HG03280 (cell line): Measurements from ENCODE around the gene ADD2.
"Not testable (repeated sequence)": the region's sequence is repeated elsewhere in the genome, so short reads cannot be mapped to it uniquely, and the experiment has no call there.

Experiments
- ATAC-seq: cut with Tn5 transposase; IDR thresholded peaks from one replicate; pipeline ENCODE4 v1.9.1; 2021; ENCODE audit warnings: mild to moderate bottlenecking, moderate library complexity; ENCODE audit not compliant: unreplicated experiment

Gene ADD2

DNA sequence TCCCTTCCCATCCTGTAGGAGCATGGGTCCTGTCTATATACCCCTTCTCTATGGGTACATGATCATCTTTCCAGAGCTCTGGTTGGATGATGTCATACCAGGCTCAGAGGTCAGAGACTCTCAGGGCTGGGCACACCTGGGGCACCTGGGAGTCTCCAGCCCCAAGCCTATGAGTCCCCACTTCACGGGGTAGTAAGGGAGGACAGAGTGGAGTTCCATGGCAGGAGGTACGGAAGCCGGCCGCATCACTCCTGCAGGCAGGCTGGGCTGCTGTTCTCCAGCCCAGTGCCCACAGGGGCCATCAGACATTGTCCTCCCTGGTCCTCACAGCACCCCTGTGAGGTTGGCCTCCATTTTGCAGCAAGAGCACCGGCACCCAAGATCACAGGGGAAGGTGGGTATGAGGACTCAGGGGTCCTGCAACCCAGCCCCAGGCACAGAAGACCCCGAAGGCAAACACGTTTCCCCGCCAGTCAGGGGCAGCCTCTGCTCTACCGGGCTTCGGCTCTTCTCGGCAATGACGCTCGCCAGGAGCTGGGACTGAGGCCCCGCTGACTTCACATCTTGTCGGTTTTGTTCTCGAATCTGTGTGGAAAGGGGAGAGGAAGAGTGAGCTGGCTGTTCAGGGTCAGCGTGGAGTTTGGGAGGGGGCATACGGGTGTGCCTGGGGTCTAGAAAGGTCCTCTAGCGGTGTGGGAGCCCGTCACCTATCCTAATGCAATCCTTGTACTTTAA is 91.5 kb downstream of the ADD2 start:
- no peak for ATAC-seq

DNA sequence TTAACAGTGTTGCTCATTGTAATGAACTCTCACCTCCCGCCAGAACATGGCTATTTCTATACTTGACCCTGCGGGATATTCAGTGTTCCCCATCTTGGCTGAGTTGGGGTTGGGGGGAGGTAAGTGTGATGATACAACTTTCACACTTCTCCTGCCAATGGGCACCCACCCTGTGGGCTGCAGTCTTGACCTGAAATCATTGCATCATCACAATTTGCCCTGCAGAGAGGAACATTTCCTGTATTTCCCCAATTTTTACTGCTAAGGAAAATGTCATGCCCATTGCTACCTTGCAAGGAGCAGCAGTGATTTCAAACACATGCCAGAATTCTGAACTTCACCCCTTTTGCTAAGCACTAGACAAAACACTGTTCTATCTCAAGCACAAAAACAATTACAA is 92.1 kb downstream of the ADD2 start:
- no peak for ATAC-seq

DNA sequence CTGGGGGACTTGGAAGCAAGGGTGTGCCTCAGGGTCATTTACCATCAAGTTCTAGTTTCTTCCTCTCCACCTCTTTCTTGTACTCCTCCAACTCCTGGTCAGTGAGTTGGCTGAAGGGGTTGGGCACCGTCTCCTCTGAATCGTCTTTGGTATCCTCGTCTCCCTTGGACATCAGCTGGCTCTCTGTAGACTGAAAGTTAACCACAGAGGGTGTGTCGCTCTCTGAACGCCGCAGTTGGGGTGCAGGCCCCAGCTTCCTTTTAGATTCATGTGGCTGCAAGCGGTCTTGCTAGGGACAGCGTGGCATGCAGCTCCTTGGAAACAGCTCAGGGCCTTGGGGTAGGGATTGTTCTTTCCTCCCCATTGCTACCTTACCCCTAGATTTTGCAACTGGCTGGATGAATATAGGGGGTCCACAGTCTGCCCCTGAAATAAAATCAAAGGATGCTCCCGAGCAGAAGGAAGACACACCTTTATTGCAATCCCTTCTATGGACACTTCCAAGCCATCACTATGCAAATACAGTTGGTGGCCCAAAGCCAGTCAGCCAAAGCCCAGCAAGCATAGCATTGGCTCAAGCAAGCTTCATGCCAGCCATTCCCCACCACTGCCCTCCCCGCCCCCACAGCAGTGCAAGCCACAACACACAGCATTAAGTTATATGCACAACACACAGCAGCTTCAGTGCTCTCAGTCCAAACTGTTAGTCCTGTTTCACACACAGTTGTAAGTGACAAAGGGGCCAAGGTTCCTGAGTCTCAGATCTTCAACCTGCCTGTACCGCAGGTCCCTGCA is 93.2 kb downstream of the ADD2 start:
- ATAC-seq: no peak

DNA sequence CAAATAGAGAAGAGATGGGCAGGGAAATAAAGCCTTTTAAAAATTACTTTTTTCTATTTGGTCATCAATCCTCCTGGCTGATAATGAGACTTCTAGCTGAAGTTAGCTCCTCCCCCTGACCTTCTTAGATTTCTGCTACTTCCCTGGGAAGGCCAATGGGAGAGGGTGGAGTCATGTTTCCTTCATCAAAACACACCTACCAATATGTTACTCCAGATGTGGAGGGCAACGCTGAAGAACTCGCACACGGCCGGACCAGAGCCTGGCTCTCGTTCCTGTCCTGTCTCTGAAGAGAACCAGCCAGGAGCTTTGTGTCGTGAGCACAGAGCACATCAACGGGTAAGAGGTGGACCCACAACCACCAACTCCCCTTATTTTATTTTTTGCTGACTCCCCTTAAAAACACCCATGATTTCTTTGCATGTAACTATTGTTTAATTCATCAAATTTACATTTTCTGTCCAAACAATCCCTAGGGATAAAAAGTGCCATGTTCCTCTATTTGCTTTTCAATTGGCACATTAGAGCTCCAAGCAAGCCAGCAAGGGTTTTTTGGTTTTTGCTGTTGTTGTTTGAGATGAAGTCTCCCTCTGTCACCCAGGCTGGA is 94.9 kb downstream of the ADD2 start:
- no peak for ATAC-seq

DNA sequence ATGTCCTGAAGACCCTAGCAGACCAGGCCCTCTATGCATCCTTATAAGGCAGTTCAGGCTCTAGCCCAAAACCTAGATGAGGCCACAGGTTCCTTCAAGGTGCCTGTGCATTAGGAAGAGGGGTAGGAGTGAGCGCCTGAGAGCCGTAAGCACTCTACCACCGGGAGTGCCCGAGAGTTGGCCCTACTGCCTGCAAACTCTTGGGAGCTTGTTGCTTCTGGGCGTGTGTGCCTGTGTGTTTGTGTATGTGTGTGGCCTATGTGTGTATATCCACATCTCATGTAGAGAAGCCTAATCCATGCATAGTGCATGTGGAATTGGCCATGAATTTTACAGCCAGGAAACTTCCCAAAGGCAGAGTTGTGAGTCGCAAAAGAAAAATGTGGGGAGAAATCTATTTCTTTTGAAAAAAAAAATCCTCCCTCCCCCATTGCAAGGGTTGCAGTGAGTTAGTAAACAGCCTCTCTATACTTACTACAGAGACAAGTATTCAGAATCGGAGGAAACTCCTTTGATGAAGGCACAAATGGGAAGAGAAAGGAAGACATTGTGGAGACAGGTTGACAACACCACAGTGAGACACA is 96.8 kb downstream of the ADD2 start:
- ATAC-seq: no peak

GRCh38 chr2:70670626-70671025 is 97.4 kb downstream of the ADD2 start:
- ATAC-seq: no peak

- no peak for ATAC-seq
These were observed 97.8 kb downstream of the ADD2 start for GRCh38 chr2:70670202-70670601.

GRCh38 chr2:70668911-70669310 is 99.1 kb downstream of the ADD2 start:
- ATAC-seq: no peak

DNA sequence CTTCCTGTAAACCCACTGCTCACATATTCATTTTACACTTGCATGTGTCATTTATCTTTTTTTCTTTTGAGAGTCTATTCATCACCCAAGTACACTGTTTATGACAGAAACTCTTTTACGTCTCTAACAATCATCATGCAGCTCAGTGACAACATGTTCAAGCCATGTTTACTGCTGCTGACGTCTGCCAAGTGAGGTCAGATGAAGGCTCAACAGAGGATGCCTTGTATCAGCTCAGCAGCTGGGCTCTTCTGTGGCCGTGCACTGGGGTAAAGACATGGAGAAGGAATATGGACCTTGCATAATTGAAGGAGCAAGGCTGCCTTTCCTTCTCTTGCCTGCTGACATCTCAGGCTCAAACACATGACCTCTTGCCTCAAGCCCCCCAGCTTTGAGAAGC is 99.6 kb downstream of the ADD2 start:
- no peak for ATAC-seq

DNA sequence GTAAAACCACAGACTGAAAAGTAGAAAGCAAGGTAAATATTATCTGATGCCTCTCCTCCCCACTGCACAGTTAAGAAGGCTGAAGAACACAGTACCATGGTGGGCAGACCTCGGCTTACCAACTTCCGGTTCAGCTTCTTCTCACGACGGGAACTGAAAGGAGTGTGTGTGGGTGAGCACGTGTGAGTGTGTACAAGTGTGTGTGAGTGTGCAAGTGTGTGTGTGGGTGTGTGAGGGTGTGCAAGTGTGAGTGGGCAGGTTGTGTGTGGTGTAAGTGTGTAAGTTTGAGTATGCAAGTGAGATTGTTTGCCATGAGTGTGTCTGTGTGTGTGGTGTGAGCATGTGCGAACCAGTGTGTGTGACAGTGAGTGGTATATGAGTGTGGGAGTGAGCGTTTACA is 103.5 kb downstream of the ADD2 start:
- no peak for ATAC-seq

- ATAC-seq: no peak
These were observed 104.6 kb downstream of the ADD2 start for GRCh38 chr2:70663411-70663810.

- ATAC-seq: no peak
These were observed 108.4 kb downstream of the ADD2 start for GRCh38 chr2:70659551-70659950.

- no peak for ATAC-seq
These were observed 109.5 kb downstream of the ADD2 start for GRCh38 chr2:70658476-70658875.

DNA sequence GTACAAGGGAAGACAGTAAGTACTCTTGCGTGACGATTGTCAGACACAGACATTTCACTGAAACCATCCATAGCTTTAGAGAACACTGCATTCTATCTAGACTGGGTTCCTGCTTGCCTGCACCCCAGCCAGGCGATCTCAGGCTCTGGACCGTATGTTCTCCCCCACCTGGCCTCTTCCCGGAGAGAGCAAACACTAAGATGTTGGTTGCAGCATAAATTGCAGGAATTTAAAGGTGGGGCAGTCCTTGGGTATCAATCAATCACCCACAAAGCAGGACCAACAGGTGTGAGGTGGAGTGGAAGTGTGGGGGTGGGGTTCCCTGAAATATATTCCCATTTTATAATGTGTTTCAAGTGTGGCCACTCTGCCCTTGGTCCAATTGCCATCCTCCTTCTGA is 110.8 kb downstream of the ADD2 start:
- ATAC-seq: no peak

- no peak for ATAC-seq
These were observed 111.5 kb downstream of the ADD2 start for GRCh38 chr2:70656421-70657010.

- no peak for ATAC-seq
These were observed 112.2 kb downstream of the ADD2 start for GRCh38 chr2:70655786-70656185.

DNA sequence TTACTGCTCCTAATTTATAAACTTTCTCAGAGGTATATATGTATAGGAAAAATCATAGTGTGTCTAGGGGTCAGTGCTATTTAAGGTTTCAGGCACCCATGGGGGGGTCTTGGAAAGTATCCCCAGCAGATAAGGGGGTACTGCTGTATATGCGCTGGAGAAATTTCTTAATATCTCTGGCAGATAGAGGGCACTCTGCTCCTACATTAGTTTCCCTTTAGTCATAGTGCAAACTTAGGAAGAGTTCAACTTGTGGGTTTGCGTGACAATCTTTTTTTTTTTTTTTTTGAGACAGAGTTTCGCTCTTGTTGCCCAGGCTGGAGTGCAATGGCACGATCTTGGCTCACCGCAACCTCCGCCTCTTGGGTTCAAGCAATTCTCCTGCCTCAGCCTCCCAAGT is 112.8 kb downstream of the ADD2 start:
- ATAC-seq: not testable (repeated sequence)

GRCh38 chr2:70651727-70652126 is 116.3 kb downstream of the ADD2 start:
- no peak for ATAC-seq

GRCh38 chr2:70651014-70651413 is 117.0 kb downstream of the ADD2 start:
- ATAC-seq: no peak

- no peak for ATAC-seq
These were observed 119.0 kb downstream of the ADD2 start for GRCh38 chr2:70648961-70649360.

GRCh38 chr2:70647873-70648481 is 120.0 kb downstream of the ADD2 start:
- ATAC-seq: peak; percentile 64
